GM19193 (cell line): Measurements from ENCODE around the gene CBX2.

Source experiments
- POLR2A ChIP-seq: IDR thresholded peaks from 4 replicates; pipeline ENCODE4 v1.6.1; 2011; ENCODE audit not compliant: insufficient read depth, insufficient read length; ENCODE audit errors: extremely low read depth

CBX2 gene

DNA sequence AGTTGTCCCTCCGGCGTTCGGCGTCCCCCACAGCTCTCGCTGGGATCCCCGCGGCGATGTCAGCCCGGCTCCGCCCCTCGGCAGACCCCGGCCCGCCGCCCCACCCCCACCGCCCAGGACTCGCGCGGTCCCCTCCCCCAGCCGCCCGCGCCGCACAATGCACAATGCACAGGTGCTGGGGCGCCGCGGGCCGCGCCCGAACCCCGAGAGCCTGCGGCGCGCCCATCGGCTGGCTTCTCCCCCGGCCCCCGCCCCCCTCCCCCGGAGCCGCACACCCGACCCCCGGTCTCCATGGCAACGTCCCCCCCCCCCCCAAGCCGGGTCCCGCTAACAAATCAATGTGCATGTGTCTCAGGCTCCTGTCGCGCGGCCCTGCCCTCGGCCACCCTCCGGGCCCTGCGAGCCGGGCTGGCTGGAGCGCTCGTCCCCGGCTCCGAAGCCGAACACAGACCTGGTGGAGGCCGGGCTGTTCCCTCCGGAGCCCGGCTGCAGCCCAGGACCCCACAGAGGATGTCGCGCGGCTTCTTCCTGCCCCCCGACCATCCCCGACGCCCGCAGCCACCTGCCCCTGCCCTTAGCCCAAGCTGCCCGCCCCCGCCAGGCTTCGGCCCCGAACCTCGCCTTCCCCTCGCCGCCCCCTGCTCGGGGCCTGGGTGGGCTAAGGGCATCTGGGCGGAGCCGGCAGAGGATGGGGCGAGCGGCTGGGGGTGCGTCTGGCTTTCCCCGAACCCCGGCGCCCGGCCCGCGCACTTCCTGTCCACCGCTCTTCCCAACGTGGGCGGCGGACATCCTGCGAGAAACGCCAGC is 19.7 kb downstream of the CBX2 start:
- TF ChIP-seq POLR2A, result no peak

- no peak for TF ChIP-seq POLR2A
Measured at GRCh38 chr17:79798299-79799173, 20.6 kb downstream of the CBX2 start.

DNA sequence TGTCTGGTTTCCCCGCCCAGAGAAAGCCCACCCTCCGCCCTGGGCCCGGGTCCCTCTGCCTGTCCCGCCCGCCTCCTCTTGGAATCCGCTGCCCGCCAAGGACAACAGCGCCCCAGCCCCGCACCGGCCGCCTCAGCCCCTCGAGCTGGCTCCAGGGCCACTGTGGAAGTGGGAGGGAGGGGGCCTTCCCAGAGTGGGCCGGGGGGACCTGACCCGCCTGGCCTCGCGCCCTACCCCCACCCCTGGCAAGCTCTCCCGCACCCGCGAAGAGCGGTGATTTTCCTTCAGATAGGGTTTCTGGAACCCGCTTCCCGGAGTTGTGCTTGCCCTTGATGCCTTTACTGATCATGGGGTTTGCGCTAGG is 21.2 kb downstream of the CBX2 start:
- no peak for TF ChIP-seq POLR2A

DNA sequence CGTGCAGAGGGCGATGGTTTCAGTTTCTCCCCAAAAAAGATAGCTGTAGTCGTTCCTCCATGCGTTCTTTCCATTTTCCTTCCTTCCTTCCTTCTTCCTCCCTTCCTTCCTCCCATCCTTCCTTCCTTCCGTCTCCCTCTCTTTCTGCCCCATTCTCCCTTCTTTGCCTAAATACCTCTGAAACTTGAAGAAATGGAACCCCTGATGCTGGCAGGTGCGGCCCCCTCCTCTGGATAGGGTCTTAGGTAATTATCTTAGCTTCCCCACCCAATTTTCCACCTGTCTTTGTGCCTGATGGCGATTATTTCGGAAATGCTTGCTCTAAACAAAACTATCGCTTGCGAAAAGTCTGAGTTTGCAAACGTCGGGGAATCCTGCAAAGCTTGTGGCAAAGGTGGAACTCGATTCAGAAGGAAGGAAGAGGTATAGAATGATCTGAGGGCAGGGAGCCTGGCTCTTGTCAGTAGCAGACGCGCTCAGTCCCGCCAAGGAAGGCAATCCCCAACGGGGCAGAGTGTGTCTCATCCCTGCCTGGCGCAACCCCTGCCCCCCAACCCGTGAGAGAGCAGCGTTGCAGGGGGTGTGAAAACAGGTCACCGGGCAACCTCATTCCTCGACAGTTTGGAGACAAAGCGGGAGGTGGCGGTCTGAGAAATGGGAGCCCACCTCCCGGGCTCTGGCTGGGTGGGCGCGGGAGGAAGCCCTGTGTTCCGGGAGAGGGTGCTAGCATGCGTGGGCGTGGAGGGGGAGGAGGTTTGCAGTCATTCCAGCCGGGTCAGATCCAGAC is 21.8 kb downstream of the CBX2 start:
- no peak for TF ChIP-seq POLR2A

GRCh38 chr17:79800325-79801155 is 22.6 kb downstream of the CBX2 start:
- TF ChIP-seq POLR2A, result no peak

- no peak for TF ChIP-seq POLR2A
Measured at GRCh38 chr17:79801156-79802038, 23.4 kb downstream of the CBX2 start.

GRCh38 chr17:79802039-79802735 is 24.2 kb downstream of the CBX2 start:
- no peak for TF ChIP-seq POLR2A

- no peak for TF ChIP-seq POLR2A
Measured at GRCh38 chr17:79802736-79803420, 24.9 kb downstream of the CBX2 start.

DNA sequence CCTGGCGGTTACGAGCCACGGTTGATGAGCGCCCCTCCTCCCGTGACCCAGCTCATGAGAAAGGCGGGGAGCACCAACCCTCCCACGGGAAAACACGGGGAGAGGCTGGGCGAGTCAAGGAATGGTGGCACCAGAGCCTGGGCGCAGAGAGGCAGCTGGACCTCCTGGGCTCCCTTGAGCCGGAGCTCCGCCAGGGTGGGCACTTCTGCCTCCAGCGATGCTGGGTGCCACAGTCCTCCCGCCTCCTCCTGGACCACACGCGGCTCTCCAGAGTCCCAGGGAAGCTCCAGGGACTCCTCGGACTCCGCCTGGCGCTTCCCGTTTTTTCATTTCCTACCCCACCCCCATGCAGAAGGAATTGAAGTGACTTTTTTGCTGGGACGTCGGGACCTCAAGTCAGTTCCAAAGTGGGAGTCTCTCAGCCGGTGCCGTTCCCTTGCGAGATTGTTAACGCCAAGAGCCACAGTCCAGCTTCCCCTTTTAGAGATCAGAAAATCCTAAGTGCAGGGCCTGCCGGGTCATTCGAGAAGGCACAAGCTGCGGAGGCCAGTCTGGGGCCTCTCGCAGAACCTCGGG is 25.6 kb downstream of the CBX2 start:
- no peak for TF ChIP-seq POLR2A

GRCh38 chr17:79803997-79804855 is 26.3 kb downstream of the CBX2 start:
- TF ChIP-seq POLR2A, result no peak
